Activated CD4-positive, CD25-positive, alpha-beta regulatory T cell (primary cell): ENCODE data around the gene PRKAB1.

ENCODE experiments used
- DNase-seq, 4 experiments: peaks; one replicate each; lab custom pipeline; 2025; lab: John Stamatoyannopoulos, UW

PRKAB1 gene

DNA sequence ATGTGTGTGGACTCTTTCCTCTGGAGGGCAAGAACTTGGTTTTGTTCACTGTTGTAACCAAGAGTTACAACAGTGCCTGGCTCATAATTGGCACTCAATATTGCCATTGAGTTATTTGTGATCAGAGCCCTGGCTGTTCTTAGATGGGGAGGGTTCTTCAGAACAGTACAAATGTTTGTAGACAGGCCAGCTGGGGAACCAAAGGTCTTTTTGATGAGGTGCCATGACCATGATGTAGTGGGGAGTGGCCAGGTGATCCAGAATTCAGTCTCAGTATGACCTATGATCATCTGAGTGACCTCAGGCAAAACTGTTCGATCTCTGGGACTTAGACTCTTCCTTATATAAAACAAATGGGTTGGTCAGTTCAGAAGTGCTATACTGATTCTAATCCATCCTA is 3.3 kb upstream of the PRKAB1 start:
- DNase-seq: no peak

DNA sequence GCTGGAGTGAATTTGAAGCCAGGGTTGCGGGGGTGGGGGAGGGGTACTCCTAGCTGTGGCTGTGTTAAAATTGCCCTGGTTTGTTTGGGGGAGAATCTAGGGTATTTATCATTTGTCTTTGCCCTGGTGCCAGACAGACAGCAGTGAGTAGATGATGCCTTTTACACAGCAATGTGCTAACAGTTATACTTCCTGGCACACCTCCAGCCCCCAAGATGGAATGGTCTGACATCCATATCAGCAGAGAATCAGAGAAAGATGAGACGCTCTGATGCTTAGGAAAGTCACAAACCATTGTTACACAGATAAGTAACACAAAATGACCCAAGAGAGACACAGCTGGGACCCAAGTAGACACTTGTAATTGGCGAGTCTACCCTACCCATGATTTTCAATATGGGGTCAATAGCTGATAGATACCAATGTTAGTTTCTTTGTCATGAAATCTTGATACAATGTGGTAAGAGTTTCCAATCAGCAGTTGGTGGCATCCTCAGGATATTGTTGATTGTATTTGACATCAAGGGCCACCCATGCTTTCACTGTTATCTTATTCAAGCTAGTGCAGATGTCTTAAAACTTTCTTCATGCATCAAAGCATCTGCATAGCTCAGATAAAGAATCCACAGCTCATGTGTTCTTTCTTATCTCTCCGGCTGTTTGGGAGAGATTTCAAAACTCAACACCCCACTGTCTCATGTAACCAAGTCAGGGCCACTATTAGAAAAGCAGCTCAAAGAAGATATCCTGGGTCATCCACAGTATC is 2.6 kb upstream of the PRKAB1 start:
- no peak for DNase-seq

DNA sequence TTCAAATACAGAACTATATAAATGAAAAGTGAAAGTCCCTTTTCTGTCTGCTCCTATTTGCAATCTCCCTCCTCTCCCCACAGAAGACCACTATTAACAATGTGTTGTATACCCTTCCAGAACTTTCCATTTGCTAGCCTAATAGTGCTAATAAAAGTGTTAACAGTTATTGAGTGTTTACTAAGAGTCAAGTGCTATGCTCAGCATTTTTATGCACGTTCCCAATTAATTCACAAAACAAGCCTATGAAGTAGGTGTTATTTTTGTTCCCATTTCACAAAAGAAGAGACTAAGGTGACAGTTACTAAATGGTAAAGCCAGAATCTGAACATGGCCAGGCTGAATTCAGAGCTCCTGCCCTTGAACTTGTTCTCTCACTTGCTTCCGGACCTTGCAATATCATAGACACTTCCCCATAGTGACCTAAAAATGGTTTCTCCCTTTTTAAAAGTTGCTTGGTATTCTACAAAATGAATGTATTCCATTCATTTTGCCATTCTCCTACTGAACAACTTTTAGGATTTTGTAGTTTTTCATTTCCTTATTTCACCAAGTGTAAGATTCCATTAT is 1.6 kb upstream of the PRKAB1 start:
- no peak for DNase-seq

DNA sequence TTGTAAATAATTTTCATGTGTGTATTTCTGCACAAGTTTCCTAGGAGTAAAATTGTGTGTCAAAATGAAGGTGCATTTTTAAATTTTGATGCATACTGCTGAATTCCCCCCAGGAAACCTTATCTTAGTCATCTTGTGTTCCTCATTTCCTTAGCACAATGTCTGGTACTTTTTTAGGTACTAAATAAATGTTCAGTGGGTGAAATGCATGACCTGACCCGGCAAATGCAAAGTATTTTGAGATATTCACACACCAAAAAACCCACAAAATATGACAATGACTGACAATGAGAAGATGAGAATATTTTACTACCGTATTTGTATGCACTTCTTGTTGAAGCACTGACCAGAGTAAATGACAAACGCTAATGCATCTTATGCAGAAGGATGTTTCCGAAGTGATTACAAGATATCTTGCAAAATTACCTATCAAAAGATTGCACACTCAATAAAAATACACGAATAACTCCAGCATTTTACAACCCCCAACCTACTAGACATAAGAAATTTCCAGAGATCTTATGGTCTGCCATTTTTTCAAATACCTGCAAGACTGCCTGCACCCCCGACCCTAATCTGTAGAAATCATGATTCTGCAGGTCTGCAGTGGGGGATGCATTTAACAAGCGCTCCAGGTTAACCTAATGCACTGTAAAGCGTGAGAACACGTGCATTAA is 895 bp upstream of the PRKAB1 start:
- no peak for DNase-seq

DNA sequence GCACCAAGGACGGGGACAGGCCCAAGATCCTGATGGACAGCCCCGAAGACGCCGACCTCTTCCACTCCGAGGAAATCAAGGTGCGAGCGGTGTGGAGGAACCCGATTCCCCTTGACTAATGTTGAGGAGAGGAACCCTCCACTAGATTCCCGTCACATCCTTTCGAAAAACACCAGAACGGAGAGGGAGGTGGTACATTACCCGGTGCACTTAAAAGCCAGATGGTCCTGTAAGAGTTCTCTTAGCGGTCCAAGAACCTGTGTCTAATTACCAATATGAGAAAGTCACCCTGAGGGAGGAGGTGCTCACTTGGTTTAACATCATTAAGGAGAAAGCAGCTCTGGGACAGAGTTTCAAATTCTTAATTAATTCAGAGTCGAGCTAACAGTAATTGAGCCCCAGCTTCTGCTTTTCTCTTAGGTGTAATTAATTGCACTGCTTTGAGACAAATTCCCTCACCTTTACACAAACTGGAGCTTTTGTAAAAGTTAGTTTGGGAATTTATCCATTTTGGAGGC is 450 bp downstream of the PRKAB1 start:
- no peak for DNase-seq

DNA sequence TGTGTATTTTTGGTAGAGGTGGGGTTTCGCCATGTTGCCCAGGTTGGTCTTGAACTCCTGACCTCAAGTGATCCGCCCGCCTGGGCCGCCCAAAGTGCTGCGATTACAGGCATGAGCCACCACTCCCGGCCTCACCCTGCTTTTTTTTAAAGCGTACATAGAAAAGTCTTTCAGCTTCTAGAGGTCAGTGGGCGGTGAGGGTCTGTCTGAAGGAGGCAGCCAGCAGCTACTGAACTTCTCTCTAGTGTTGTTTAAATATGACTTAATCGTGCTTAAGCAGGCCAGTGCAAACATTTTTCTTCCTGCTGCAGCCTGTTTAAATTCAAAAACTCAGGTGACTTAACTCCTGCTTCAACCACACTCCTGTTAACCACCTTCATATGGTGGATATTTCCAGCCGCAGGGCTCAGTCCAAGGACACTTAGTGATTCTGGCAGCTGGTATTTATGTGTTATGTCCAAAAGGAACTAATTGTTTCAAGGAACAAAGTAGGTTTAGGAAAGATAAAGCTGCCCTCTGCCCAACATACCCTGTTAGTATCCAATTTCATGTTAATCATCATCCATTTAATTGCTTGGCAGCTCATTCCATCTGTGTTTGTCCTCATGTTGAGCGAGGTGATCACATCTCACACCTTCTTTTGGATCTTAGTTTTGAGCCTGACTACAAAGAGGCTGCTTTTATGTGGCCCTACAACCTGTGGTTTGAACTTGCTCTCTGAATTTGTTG is 2.0 kb downstream of the PRKAB1 start:
- no peak for DNase-seq

DNA sequence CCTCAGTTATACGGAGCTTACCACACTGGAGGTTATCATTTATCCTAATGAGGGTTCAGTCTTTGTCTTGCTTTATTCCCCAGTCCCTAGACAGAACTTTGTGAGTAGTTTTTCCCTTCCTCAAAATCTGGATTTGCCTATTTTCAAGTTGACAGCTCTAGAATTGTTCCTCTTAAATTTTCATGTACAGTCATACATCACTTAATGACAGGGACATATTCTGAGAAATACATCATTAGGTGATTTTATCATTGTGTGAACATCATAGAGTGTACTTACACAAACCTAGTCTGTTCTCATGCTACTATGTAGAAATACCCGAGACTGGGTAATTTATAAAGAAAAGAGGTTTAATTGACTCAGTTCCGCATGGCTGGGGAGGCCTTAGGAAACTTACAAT is 3.1 kb downstream of the PRKAB1 start:
- no peak for DNase-seq

DNA sequence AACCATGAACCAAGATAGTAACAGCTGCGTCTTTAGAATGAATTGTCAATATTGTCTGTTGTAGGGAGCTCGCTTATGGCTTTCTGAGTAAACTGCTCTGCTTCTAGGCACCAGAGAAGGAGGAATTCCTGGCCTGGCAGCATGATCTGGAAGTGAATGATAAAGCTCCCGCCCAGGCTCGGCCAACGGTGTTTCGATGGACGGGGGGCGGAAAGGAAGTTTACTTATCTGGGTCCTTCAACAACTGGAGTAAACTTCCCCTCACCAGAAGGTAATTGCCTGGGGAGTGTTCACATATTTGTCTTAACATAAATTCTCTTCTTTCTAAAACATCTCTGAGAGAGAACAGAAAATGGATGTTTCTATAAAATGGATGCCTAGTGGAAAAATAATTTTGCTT is 4.3 kb downstream of the PRKAB1 start:
- DNase-seq: no peak

DNA sequence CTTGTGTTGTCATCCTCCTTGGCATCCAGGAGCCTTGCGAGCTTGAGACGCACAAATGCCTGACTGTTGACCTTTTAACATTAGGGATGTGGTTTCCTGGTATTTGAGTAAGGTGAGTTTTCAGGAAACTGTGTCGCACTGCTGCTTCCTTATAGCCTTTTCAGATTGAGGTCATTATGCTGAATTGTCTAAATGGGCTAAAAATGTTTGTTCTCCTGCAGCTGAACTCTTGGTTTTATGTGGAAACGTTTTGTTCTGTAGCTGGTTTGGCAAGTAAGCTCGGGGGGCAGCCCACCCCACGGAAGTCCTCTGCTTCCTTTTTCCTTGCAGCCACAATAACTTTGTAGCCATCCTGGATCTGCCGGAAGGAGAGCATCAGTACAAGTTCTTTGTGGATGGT is 5.7 kb downstream of the PRKAB1 start:
- no peak for DNase-seq

DNA sequence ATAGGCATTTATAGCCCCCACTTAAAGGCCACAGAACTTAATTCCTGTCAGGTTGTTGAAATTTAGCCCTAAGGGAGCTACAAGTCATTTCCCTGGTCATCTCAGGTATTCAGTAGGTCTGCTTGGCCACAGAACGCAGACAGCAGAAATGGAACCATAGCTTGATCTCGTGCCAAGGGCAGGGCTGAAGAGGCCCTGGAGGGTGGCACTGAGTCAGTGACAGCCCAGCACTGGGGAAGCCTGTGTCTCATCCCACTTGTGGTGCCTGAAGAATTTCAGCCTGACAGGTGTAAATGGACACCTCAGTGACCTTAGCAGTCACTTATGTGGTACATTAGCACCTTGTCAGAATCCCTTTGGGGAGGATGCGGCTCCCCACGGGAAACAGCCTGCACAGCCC is 6.6 kb downstream of the PRKAB1 start:
- DNase-seq: no peak

DNA sequence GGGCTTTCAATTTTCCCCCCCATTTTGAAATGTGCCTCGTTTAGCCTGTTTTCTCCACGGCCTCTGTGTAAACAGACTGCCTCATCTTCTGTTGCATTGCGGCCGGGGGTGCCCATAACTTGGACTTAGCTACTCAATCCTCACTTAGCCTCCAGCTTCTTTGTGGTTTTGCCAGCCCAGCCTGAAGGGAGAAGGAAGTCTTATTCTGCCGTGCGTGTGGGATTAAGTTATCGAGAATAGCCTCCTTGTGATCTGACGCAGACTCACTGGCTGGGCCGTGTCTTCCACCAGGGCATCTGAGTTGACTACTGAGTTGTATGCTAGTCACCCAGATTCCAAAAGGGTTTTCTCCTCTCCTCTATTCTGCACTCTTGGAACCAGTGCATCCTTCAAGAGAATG is 8.1 kb downstream of the PRKAB1 start:
- DNase-seq: no peak

DNA sequence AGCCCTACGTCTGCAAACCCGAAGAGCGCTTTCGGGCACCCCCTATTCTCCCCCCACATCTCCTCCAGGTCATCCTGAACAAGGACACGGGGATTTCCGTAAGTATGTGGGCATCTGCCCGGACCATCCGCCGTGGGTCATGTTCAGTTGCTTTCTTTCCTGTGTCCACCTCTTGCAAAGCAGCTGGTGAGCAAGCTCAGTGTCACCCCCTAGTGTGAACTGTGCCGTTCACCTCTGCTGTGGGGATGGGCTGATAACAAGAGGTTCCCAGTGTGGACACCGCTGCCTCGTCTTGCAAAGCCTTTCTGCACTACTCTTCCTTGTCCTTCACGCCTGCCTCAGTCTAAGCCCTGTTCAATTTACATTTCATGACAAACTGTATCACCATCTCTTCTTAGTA is 8.6 kb downstream of the PRKAB1 start:
- DNase-seq: no peak

DNA sequence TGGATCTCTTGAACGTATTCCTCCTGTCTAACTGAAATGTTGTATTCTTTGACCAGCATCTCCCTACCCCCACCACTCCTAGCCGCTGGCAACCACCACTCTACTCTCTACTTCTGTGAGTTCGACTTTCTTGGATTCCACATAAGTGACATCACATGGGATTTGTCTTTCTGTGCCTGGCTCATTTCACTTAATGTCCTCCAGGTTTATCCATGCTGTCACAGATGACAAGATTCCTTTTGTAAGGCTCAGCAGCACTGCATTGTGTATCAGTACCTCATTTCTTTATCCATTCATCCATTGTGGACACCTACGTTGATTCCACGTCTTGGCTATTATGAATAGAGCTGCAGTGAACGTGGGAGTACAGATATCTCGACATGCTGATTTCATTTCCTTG is 10.5 kb downstream of the PRKAB1 start:
- DNase-seq: no peak

DNA sequence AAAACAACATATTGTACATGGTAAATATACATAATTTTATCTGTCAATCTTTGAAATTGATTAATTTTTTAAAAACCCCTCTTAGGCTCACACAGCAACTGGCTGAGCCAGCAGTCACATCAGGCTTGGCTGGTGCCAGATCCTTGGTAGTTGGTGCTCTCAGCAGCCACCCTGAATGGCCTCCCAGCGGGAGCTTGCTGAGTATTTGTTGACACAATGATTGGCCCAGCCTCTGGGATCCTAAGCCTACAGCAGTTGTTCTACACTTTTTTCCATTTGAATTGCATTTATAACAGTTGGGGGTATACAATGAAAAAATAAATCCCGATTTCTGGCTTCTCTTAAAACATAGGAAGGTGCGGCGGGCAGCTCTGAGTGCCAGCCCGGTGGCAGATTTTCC is 11.1 kb downstream of the PRKAB1 start:
- no peak for DNase-seq

DNA sequence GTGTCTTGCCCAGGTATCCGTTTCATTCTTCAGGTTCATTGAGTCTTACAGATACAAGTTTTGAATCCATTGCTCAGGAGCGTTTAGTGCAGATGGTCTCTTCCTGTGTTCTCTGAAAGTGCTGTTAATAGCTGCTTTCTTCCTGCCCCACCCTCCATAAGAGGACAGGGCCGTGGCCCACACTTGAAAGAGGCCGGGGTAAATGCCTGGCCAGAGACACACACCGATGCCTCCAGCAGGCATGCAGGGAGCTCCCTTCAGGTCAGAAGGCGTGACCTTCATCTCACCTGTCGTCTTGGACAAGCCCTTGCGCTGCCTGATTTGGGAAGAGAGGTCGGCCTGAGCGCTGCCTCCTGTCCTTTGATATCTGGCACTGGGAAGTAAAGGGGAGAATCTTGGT is 11.6 kb downstream of the PRKAB1 start:
- DNase-seq: no peak

DNA sequence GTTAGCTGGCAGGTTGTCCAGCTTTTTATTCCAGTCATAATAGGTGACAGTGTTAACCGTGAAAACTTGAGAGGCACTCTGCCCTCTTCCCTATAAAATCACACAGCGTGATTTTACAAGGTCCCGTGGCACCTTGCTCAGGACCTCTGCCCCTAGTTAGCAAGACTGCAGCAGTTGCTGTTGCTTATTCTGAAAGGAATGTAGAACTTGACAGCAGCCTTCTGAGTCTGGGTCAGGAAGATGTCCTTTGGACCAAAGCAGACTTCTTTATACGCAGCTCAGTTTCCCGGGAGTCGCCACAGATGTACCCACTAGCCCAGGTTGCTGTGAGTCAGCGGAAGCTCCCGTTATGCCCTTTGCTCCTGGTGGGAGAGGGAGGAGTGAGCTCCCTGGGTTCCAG is 13.2 kb downstream of the PRKAB1 start:
- no peak for DNase-seq

DNA sequence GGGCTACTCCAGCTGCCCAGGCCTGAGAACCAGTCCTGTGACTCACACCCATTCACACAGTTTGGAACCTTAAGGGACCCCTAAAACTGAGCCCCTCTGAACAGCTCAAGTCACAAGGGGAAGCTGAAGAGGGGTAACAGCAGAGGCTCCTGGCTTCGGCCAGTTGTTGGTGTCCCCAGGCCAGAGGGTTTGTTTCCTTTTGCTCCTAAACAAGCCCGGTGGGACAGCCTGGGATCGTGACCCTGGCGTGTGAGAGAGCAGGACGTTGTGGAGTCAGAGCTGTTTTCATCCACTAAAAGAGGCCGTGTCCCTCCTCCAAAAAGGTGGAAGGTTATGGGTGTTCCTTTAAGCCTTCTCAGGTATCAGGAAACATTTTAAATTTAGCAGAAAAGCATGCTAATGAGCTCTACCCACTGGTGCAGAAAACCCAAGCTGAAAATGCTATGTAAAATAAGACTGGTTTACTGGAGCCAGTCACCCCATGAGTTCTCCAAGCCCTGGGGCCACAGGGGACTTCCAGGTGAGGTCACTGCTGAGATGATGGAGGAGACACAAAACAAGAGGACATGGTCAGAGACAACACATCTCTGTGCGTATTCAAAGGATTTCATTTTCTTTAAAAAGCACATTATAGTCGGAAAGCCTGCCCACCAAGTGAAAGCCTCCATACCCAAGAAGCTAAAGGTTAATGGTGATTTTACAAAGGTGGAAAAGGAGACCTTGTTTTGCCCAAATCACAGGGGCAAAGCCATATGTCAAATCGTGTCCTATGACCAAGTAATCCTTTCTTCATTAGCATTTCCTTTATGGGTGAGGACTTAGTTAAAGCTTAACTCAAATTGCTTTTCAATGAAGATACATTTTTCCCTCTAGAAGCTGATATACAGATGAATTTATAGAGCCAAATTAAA is 14.1 kb downstream of the PRKAB1 start:
- DNase-seq: no peak

DNA sequence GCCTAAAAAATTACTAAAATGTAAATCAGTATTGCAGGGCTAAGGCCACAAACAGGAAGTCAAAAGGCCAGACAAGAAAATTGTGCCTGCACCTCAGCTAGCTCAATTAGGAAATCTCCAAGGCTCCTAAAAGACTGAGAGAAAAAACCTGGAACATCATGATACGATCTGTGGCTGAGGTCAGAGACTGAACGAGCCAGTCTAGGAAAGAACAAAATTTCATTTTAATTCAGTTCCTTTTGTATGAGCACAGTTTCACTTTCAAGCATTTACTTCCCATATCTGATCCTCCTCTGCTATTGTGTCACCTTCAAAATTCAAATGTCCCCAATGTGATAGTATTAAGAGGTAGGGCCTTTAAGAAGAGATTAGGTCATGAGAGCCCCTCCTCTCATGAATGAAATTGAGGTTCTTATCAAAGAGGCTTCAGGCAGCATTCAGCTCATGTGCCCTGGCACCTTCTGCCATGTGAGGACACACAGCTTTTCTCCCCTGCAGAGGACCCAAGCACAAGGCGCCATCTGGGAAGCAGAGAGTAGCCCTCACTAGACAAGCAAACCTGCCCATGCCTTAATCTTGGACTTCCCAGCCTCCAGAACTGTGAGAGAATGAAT is 14.8 kb downstream of the PRKAB1 start:
- DNase-seq: no peak

DNA sequence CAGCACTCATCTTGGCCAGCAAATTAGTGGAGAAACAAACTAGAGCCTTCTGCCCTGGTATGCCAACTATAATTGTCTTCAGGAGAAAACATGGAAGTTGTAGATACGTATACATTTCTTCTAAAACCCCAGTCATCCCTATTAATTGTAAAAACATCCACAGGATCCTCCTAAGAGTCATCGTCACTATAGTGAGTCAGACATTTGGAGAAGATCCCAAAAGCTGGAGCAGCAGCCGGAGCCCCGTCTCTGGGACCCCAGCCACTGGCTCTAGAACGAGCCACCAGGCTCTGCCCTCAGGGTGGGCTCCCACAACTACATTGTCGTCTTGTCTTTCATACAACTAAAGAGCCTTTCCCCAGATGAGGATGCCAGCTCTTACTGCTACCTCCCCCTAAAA is 15.5 kb downstream of the PRKAB1 start:
- no peak for DNase-seq

DNA sequence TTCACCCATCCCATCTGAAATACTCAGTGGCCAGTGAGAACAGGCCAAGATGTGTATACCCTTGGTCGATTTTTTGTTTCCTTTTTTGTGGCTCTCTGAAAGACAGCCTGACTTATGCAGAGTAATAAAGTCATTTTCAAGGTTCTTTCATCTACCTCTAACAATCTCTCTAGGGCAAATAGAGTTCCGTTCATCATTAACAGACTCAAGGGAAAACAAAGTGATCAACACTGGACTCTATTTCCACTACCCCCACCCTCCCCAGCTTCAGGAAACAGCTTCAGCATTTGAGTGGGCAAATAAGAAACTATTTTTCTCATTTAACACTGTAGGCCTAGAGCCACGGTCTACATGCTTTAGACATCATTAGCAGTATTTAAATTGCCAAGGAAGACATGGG is 15.9 kb downstream of the PRKAB1 start:
- DNase-seq: no peak

DNA sequence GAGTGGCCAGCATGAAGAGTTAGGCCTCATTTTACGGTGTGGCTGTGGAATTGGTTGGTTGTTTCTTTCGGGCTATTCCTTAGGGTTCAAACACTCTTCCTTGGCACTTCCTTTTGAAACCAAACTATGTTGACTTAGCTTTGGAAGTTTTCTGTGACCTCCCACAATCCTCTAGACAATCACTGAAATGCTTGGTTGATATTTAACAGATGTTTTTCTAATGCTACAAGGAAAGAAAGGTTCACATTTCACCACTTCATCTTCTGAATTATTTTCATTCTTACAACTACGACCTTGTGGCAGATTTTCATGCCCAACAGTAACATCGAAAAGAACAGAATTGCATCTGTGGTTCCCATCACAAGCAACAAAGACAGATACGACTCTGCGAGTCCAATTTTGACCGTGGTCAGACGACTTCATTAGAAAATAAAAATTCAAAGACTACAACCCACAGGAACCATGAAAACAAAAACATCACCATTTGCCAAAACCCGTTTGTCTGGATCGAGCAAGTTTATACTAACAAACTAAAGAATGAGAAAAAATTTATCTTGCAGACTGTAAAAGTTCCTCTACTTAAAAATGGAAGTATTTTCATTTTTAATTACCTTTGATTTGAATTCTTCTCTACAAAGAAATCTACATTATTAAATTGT is 16.9 kb downstream of the PRKAB1 start:
- no peak for DNase-seq
